KBM-7 (cell line): ENCODE results near the gene CEP72.
A peak's percentile ranks its signal among the peaks of the same experiment; 100 is the strongest.

Source experiments
- DNase-seq: peaks from one replicate; pipeline ENCODE4 v3.0.0-alpha.2; 2015
- in situ Hi-C: fragments of 300-500 bp; cut with MboI; formaldehyde crosslinking; loops from 2 replicates; pipeline ENCODE4 v1.14.3; 2020; ENCODE audit warnings: low sequenced_read_pairs, low pct_unique_long_range_greater_than_20kb, mixed read lengths

The CEP72 gene

DNA sequence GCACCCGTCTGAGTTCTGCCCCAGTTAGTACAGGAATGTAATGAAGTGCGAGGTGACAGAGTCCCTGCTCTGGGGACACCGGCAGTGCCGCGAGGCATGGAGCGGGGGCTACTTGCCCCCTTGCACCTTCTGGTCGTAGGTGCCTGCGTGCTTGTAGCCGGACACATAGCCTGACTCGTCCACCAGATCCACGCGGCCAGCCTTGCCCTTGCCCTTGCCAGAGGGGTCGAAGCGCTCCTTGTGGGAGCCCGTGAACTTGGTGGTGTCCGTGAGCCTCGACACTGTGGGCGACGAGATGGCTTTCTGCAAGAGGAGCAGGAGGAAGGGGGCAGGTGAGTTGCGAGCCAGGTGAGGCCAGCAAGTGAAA is 52.8 kb downstream of the CEP72 start:
- no peak for DNase-seq
- in situ Hi-C loops = no loop called here

DNA sequence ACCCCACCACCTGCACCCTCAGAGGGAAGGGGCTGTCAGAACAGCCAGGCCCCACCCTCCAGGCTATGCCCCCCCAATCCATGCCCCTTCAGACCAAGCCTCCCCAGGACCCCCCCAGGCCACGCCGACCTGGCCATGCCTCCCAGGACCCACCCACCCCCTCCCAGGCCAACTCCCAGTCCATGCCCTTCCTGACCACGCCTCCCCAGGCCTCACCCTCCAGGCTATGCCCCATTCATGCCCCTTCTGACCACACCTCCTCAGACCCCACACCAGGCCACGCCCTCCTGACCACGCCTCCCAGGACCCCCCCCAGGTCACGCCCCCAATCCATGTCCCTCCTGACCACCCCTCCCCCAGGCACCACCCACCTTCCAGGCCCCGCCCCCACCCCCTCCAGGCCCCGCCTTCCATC is 53.4 kb downstream of the CEP72 start:
- no peak for DNase-seq
- in situ Hi-C loops = no loop called here

DNA sequence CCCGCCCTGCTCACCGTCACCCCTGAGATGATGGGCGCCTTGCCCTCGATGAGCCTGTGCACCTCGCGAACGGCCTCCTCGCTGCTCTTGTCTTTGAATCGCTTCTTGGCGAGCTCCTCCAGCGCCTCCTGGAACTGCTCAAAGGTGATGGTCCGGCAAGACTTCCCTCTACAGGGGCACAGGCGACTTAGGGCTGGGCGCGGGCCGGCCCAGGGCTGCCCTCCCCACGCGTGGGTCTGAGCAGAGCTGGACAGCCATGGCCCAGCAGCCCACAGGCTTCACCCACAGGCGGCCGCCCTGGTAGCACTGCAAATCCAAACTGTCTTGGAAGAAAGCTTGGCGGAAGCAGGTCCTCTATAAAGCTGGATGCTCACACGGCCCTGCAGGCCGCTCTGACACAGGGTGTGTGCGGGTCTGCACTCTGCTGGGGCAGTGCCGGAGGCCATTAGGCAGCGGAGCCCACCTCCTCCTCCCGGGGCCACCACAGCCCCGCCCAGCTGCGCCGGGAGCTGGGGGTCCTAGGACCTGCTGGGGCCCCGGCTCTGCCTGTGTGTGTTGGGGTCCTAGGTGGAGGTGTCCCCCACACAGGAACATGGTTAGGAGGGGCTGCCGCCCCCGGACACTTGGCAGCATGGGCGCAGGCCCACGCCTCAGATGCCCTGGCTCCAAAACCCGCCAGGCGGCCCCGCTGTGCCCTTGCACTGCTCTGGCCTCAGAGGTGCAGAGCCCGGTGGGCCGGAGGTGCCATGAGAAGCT is 54.0 kb downstream of the CEP72 start:
- in situ Hi-C loops = no loop called here
- DNase-seq = no peak

DNA sequence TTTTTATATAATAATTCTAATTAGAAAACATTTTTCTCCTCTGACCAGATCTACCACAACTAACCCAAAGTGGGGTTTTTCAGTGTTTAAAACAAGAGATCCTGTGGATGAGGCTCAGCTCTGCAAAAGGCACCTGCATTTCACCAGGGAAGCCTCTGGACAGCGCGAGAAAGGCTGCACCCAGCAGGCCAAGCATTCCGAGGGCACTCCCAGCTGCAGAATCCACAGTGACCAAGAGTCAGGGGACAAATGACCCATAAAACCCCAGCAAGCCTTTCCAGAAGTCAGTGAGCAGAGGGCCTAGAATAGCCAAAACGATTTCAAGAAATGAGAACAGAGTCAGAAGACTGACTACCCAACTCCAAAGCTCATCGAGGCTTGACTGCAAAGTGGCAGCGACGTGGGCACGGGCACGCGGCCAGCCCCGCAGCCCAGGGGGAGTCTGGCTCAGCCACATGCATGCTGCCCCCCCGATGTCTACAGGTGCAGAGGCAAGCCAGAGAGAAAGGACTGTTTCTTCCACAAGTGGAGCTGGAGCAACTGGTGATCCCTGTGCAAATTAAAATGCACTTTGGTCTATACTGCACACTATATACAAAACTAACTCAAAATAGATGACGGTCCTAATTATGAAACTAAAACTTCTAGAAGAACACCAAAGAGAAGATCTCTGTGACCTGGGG is 54.8 kb downstream of the CEP72 start:
- in situ Hi-C loops = no loop called here

DNA sequence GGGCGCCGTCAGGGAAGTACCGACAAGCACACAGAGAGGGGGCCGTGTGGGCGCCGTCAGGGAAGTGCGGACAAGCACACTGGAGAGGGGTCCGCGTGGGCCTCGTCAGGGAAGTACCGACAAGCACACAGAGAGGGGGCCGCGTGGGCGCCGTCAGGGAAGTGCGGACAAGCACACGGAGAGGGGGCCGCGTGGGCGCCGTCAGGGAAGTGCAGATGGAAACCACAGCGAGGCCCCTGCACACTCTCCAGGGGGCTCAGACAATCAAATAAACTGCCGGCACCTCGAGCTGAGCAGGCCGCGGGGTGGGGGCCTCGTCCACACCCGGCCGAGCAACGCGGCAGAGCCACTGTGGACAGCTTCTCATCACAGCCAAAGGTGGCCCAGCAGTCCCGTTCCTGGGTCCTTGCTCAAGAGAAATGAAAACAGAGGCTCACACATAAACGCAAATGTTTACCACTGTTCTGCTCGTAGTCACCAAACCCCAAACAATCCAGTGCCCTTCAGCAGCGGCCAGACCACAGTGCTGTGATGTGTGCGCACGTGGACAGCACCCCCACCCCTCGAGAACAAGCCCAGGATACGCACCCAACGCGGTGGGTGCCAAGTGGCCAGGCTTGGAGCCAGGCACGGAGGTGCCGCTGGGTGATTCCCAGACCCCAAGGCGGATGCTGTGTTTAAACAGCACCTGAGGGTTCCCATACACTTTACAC is 56.3 kb downstream of the CEP72 start:
- in situ Hi-C loops = no loop called here
- no peak for DNase-seq

More for the DNA sequence above, 54.8 kb downstream of the CEP72 start:
- no peak for DNase-seq

DNA sequence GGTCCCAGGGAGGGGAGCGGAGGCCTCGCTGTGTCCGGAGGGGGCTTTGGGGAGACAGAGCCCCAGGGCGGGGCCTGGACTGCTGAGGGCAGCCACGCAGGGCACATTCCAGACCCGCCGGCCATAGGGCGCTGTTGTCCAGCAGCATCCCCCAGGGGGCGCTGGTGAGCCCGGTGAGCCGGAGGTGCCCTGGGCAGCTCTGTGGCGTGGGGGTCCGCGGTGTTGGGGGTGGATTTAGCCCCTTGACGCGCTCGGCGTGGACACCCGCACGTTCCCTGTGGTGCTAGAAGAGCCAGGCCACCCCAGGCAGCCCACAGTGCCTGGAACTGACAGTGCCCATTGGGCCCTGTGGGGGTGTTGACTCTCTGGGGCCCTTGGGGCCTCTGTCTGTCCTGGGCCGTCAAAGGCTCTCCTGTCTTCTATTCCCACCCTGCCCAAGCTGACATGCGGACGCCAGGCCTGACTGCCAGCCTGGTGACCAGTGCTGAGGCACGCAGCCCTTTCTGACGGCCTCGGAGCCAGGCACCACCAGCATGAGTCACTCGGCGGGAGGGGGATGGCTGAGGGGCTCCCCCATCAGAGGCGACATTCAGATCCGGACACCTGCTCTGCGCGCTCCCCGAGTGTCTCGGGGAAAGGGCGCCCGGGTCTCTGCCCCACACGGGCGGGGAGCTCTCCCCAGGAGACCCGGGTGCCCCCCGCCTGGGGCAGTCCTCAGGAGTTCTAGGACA is 57.1 kb downstream of the CEP72 start:
- in situ Hi-C loops = no loop called here
- DNase-seq = no peak

DNA sequence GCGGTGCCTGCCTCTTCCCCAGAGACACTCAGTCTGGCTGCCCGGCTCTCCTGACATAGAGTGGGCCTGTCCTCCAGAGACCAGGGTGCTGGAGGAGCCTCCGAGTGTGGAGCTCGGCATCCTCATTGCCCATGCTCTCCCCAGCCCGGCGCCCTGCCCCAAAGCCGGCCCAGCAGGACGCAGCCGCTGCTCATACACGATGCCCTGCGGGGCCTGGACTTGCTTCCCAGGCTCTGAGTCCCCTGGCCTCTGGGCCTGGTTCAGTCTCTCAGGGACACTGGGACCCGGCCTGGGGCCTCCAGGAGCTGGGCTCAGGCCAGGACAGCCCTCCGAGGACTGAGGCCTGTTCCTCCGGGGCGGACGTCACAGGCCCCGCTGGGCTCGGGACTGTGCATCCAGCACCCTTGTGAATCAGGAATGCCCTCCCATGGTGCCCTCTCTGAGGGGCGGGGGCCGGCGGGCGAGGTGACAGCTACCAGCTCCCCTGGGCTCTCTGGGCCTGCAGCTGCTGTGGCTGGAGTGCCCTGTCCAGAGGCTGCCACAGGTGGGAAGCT is 57.8 kb downstream of the CEP72 start:
- DNase-seq = no peak
- in situ Hi-C loops = no loop called here

DNA sequence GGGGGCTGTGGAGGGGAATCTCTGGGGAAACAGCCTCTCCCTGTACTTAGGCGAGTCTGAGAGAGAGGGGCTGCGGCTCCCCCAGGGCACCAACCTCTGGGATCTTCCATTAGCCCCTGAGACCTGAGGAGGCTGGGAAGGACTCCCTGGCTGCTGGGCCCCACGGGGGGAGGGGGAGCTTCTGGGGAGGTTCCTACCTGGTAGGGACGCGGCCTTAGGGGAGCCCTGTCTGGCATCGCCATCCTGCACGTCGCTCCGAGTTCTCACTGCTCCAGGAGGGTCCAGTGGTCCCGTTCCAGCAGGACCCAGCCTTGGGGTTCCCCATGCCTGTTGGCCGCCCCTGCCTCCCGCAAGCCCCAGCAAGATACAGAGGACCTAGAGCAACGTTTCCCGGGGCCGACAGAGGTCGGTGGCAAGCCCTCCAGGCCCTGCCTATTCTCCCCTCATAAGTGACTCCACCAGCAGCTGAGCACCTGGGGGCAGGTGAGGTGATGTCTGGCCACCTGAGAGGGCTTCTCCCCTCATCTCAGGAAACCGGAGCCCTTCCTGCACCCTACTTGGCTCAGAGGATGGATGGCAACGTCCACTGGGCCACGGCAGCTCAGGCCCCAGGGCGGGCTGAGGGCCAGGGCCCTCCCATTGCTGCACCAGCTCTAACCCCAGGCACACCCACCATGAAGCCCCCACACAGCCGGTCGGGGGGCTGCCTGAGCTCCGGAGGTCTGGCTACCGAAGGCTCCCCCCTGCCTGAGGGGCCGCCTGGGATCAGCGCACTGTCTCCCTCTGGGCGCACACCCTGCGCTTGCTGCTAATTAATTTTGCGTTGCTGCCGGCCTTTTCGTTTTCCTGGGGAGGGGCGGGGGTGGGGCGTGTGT is 58.5 kb downstream of the CEP72 start:
- in situ Hi-C loops = no loop called here
- DNase-seq = no peak

DNA sequence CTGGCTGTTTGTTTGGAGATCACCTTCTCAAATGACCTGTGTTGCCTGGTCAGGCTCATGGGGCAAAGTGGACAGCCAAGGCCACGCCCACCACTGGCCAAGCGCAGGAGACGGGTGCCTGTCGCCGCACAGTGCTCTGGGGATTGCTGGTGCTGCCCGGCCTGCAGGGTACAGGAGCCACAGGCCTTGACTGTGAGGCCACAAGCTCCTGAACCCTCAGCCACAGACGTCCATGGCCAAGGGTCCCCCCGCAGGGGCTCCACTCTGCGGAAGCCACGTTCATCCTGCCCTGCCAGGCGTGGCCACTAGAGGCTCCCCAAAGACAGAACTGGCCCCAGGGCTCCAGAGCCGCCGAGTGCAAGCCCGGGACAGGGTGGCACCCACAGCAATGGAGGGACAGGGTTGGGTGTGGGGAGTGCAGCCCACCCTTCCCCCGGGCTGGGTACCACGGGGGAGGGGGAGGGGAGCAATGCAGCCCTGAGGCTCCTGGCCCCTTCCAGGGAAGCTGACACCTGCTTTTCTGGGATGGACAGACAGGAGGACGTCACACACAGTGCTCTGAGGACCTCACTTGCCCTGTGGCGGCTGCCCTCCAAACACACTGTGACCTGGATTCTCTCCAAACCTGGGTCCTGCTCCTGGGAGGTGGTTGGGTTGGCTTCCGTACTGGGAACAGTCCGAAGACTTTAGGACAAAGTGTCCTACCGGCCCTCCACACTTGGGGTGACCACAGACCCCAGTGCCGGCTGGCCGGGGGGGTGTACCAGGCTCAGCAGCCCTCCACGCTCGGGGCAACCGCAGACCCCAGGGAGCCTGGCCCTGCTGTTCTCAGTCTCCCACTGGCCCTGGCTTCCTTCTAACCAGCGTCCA is 59.6 kb downstream of the CEP72 start:
- DNase-seq = peak; percentile 67
- in situ Hi-C loops = no loop called here

DNA sequence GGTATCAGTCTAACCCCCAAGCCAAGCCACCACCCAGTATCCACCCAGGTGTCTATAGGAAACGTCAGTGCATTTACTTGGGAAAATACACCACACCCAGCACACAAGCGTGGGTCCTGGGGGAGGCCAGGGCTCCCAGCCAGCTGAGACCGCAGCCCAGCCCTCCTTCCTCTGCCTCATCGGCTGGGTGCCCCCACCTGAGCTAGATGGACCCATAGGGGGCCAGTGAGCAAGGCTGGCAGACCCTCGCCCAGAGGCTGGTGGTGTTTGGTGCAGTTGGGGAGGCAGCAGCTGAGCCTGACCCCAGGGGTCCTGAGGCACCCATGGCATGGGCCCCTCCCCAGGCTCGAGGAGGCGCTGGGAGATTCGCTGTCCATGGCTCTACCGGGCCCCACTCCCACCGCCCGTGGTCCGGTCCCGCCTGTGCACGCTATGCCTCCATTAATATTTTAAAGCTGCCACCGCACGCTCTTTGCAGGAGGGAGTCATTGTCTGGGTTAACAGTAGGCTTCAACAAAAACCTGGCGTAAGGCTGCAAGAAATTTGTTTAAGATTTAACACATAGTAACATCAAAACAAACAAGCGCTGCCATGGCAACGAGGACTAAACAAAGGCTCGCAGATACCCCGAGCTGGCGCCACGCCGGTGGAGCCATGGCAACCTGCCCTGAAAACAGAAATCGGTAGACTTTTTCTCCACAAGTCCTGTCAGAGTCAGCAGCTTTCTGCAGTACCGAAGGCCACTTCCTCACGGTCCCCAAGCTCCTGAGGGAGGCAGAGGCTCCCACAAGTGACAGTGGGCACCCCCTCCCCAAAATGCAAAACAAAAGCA is 60.4 kb downstream of the CEP72 start:
- in situ Hi-C loops = no loop called here
- DNase-seq = peak; percentile 60

DNA sequence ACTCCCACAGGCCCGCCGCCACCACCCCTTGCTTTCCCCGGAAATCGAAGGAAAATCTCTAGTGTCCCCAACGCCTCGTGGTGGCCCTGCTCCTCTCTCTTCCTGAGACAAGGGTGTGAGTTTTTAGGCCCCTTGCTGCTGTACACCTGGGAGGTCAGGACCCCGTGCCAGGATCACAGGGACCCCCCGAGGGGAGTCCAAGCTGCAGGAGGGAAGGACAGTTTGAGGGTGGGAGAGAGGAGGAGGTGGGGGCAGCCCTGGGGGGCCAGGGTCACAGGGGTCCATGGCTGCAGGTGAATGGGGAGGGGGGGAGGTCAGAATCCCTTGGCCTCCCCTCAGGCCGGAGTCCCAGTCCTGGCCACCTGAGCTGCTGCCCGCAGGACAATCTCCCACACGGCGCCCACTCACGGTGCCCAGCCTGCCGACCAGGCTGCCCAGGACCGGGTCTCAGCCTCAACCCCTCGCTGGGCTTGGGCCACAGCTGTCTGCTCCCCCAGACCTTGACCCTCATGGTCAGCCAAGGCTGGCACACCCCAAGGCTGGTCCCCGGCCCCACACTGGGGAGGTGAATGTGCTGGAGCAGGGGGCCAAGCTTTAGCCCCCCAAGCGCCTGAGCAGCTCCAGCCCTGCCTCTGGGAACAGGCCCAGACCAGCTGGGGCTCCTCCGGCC is 61.2 kb downstream of the CEP72 start:
- in situ Hi-C loops = no loop called here
- DNase-seq = no peak

DNA sequence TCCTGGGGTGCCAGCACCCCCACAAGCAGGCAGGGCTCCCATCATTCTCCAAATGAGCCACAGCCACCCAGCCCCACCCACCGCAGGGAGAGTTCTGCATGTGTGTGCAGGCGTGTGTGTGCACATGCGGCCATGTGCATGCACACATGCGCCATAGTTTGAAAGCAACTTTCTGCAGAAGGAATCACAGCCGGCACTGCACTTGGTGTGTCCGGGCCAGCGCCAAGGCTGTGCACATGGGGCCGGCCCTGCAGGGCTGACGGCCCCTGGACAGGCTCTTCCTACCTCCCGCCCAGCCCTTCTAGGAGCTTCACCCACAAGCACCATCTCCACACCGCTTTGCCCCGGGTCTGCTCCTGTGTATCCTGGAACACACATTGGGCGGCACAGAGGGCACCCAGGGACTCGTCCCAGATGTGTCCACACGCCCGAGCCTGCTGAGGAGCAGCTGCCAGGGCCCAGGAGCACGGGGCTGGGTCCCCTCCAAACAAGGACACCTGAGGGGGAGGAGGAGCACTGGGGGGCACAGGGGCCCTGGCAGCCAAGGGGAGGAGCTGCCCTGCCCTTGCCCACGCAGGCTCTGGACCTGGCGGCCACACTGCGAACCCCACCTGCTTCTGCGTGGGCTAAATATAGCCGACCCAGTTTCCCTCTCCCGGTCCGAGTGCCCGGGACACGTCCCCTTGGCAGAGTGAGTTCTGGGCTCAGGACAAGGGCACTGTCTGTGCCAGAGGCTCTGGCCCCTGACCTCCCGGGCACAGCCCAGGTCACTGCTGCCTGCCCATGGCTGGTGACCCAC is 61.9 kb downstream of the CEP72 start:
- in situ Hi-C loops = no loop called here
- DNase-seq = no peak

DNA sequence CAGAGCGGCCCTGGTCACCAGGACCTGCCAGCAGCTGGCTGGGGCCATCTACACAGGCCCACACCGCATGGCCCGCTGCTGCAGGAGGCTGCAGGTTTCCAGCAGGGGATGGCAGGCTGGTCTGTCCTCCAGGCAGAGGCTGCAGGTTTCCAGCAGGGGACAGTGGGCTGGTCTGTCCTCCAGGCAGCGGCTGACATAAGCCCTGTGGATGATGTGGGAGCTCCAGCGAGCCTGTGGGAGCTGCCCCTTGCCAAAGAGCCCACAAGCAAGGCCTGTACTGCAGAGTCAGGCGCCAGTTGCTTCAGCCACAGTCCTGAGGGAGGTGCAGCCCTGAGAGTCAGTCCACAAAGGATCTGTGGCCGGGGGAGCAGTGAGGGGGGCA is 62.5 kb downstream of the CEP72 start:
- no peak for DNase-seq
- in situ Hi-C loops = no loop called here

DNA sequence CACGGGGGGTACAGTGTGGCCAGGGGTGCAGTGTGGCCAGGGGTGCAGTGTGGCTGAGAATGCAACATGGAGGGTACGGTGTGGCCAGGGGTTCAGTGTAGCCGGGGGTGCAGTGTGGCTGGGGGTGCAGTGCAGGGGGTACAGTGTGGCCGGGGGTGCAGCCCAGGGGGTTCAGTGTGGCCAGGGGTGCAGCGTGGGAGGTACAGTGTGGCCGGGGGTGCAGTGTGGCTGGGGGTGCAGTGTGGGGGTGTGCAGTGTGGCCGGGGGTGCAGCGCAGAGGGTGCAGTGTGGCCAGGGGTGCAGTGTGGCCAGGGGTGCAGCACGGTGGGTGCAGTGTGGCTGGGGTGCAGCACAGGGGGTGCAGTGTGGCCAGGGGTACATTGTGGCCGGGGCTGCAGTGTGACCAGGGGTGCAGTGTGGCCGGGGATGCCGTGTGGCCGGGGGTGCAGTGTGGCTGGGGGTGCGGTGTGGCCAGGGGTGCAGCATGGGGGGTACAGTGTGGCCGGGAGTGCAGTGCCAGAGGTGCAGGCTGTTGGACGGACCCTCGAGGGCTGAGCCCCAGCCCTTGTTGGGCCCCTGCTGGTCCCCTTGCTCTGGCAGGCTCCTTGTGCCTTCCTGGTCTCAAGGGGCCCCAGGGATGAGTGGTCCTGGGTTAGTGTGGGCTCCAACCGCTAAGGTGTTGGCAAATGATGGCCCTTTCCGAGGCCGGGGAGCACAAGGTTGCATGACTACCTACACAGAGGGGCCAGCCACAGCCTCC is 63.2 kb downstream of the CEP72 start:
- in situ Hi-C loops = no loop called here
- no peak for DNase-seq
